Endothelial cell of umbilical vein (primary cell): Measurements from ENCODE around the gene LRRC59. TPM values are rescaled to one million over a fixed set of nuclear protein-coding genes. Genes with fewer than 3 reads are reported as not detected.

Source experiments
- BruUV-seq: library from RNA; stranded (reverse); fragments of 400-500 nt; replicated peaks from 2 replicates; lab custom pipeline; 2021; lab: Mats Ljungman, UMichigan
- CTCF ChIA-PET: fragments of 300-600, 350-600 bp; sonication (Branson Sonifier 250); formaldehyde crosslinking; loops from one replicate; lab custom pipeline; 2021; ENCODE audit warnings: antibody characterized with exemption, inconsistent platforms; lab: Charles Lee
- POLR2A ChIA-PET: fragments of 300-600, 350-600 bp; sonication (Branson Sonifier 250); formaldehyde crosslinking; loops from one replicate; lab custom pipeline; 2021; ENCODE audit warnings: antibody characterized with exemption, inconsistent platforms; lab: Charles Lee
- DNase-seq: peaks from one replicate; pipeline ENCODE4 v3.0.0-alpha.2; 2011; ENCODE audit warnings: low read depth, low spot score
- FAIRE-seq: peaks from 2 replicates; lab custom pipeline; 2011; peaks lifted over from hg19 to GRCh38; lab: Jason Lieb, UNC
- H2AFZ ChIP-seq: 2 replicates; pipeline ENCODE4 v1.6.0; 2012; ENCODE audit warnings: low read depth, low read length, control low read depth, inconsistent platforms
- H3K27ac ChIP-seq: 2 replicates; pipeline ENCODE4 v1.5.1; 2011; ENCODE audit warnings: low read depth, mild to moderate bottlenecking, control low read depth, low read length, moderate library complexity; ENCODE audit not compliant: insufficient read depth
- H3K27me3 ChIP-seq, 2 experiments: 2 replicates each; pipeline versions ENCODE4 v1.6.0 to v1.6.1; 2011; ENCODE audit warnings: low read length in 2 of 2, mixed read lengths in 1 of 2; ENCODE audit not compliant: control insufficient read depth in 2 of 2, insufficient read depth in 2 of 2
- H3K36me3 ChIP-seq, 2 experiments: 2 replicates in 1 of 2; 3 replicates in 1 of 2; pipeline ENCODE4 v1.5.1; 2011; ENCODE audit warnings: low read length in 2 of 2, mild to moderate bottlenecking in 1 of 2, moderate library complexity in 1 of 2; ENCODE audit not compliant: control insufficient read depth in 2 of 2, insufficient read depth in 2 of 2; ENCODE audit errors: extremely low read depth in 1 of 2
- H3K4me1 ChIP-seq: 3 replicates; pipeline ENCODE4 v1.5.1; 2011; ENCODE audit warnings: mild to moderate bottlenecking, low read length; ENCODE audit not compliant: control insufficient read depth, insufficient read depth; ENCODE audit errors: extremely low read depth
- H3K4me2 ChIP-seq: 2 replicates; pipeline ENCODE4 v1.6.1; 2011; ENCODE audit warnings: low read length, control low read depth, mixed read lengths; ENCODE audit not compliant: insufficient read depth
- H3K4me3 ChIP-seq, 3 experiments: fragments of 200-600 bp in 1 of 3; sonication (generic), shearing (Covaris generic) in 1 of 3; replicated peaks in 1 of 3; 2 replicates each; pipeline ENCODE4 v1.5.1; 2011 to 2016; ENCODE audit warnings: control low read depth in 3 of 3, low read length in 3 of 3, mild to moderate bottlenecking in 2 of 3, inconsistent platforms in 1 of 3, low read depth in 1 of 3, moderate library complexity in 1 of 3; ENCODE audit not compliant: insufficient read depth in 1 of 3
- H3K79me2 ChIP-seq: 2 replicates; pipeline ENCODE4 v1.6.0; 2012; ENCODE audit warnings: low read length, inconsistent platforms; ENCODE audit not compliant: control insufficient read depth, insufficient read depth
- H3K9ac ChIP-seq: replicated peaks from 2 replicates; pipeline ENCODE3; 2011; ENCODE audit warnings: low read length, control low read depth; ENCODE audit not compliant: insufficient read depth; ENCODE audit errors: extremely low read depth
- H3K9me1 ChIP-seq: replicated peaks from 3 replicates; pipeline ENCODE4 v1.6.0; 2011; ENCODE audit warnings: mild to moderate bottlenecking, low read length; ENCODE audit not compliant: control insufficient read depth, insufficient read depth; ENCODE audit errors: extremely low read depth
- H3K9me3 ChIP-seq: replicated peaks from 2 replicates; pipeline ENCODE4 v1.5.1; 2012; ENCODE audit warnings: low read length, inconsistent platforms; ENCODE audit not compliant: control insufficient read depth, insufficient read depth
- H4K20me1 ChIP-seq: replicated peaks from 2 replicates; pipeline ENCODE3; 2011; ENCODE audit warnings: mild to moderate bottlenecking, low read length; ENCODE audit not compliant: control insufficient read depth, insufficient read depth; ENCODE audit errors: extremely low read depth
- EZH2 ChIP-seq: IDR thresholded peaks from 2 replicates; pipeline ENCODE4 v1.6.1; 2012; ENCODE audit warnings: borderline replicate concordance, low read depth, mild to moderate bottlenecking, moderate library complexity, low read length, inconsistent platforms; ENCODE audit not compliant: severe bottlenecking
- FOS ChIP-seq: IDR thresholded peaks from 2 replicates; pipeline ENCODE4 v1.6.1; 2011; ENCODE audit warnings: mild to moderate bottlenecking, low read length, moderate library complexity, borderline replicate concordance; ENCODE audit not compliant: insufficient read depth
- GATA2 ChIP-seq: IDR thresholded peaks from 2 replicates; pipeline ENCODE4 v1.7.0; 2011; ENCODE audit warnings: low read depth, mild to moderate bottlenecking, moderate library complexity, mixed read lengths, low read length; ENCODE audit not compliant: insufficient read length, insufficient read depth
- JUN ChIP-seq: IDR thresholded peaks from 2 replicates; pipeline ENCODE4 v1.6.1; 2011; ENCODE audit warnings: borderline replicate concordance, low read depth; ENCODE audit not compliant: insufficient read length, insufficient read depth
- MYC ChIP-seq: IDR thresholded peaks from one replicate; pipeline ENCODE4 v1.6.1; 2011; ENCODE audit warnings: mild to moderate bottlenecking, low read depth, low read length
- POLR2A ChIP-seq: IDR thresholded peaks from 2 replicates; pipeline ENCODE4 v1.6.1; 2012; ENCODE audit warnings: low read depth, mild to moderate bottlenecking, control low read depth, low read length
- POLR2AphosphoS5 ChIP-seq: IDR thresholded peaks from 2 replicates; pipeline ENCODE4 v1.6.1; 2012; ENCODE audit warnings: low read depth, mild to moderate bottlenecking, control low read depth, low read length, moderate library complexity; ENCODE audit not compliant: insufficient read depth
- dilution Hi-C: fragments of 300-500 bp; cut with MboI; formaldehyde crosslinking; loops from one replicate; pipeline ENCODE4 v1.15.0; 2019; ENCODE audit warnings: low sequenced_read_pairs; ENCODE audit not compliant: extremely low pct_ligation_motif_present
- intact Hi-C: fragments of 100-400 bp; cut with micrococcal nuclease; formaldehyde crosslinking; loops from one replicate; pipeline ENCODE4 v1.10.0; 2022
- polyA plus RNA-seq, 4 experiments: library from polyadenylated mRNA; depleted of rRNA in 3 of 4; stranded (reverse) in 3 of 4; unstranded in 1 of 4; fragments of >200 nt; gene quantifications; 2 replicates each; pipeline versions ENCODE4 v1.2.1 to v1.2.3, GENCODE V29; 2011 to 2012; ENCODE audit warnings: missing spikeins in 1 of 4
- total RNA-seq: library from RNA; stranded (reverse); gene quantifications from 2 replicates; pipeline ENCODE4 v1.2.3, GENCODE V29; 2021
- TF ChIP-seq, protein P1 (sequence below): IDR thresholded peaks from 2 replicates; pipeline ENCODE4 v1.6.1; 2011; ENCODE audit not compliant: insufficient read depth, insufficient read length
- TF ChIP-seq, protein P2 (sequence below), 2 donors: IDR thresholded peaks; 1 replicate in 1 of 2; 2 replicates in 1 of 2; pipeline ENCODE4 v1.5.1; 2011; ENCODE audit warnings: low read length in 2 of 2, mild to moderate bottlenecking in 2 of 2, moderate library complexity in 2 of 2, control low read depth in 1 of 2, inconsistent platforms in 1 of 2, low read depth in 1 of 2; ENCODE audit not compliant: insufficient read depth in 1 of 2; ENCODE audit errors: extremely low read depth in 1 of 2

The LRRC59 gene
- total and polyA plus RNA-seq, 2 donors (not counting 3 experiments of a cell fraction or from before 2014, with no cell fraction given), result 93.9 to 183 TPM

DNA sequence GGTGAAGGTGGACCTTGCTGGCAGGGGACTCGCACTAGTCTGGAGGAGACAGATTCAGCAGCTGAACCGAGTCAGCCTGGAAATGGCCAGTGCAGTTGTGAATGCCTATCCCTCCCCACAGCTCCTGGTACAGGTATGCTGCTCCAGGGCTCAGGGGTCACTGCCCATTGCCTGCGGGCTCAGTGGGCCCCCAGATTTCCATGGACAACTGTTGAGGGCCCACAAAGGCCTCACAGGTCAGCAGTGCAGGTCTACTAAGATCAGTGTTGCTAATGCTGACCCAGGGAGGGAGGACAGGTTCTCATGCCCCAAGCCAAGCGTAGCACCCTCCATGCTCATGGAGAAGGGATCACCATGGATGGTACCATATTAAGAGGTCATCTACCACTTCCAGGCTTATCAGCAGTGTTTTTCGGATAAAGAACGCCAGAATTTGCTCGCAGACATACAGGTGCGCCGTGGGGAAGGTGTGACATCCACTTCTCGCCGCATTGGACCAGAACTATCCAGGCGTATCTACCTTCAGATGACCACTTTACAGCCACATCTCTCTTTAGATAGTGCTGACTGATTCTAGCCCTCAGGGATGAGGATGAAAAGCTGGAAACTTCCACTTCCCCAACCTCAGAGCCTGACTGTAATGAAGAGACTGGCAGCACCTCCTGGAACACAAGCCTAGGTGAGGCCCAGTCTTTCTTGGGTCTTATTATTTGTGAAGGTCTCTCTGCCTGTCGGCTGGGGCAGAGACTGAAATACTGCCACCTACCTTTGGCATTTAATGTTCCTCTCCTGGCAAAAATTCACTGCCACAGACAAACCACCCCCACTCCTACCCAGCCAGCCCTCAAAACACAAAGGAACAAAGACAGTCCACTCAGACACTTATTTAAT, 16.7 kb downstream of the LRRC59 start:
- no TSS peak for BruUV-seq
- no peaks in the 10 kb centered on the region for H3K79me2 ChIP-seq
- H2AFZ ChIP-seq, result no peak overlapping the region
- TF ChIP-seq JUN (no peak), POLR2AphosphoS5 (peak; percentile 53)
- H3K27ac ChIP-seq, result no peak overlapping the region
- no peaks in the 10 kb centered on the region for H3K4me1 ChIP-seq
- POLR2A ChIA-PET, result no interaction called here
- peaks cover 2% of the 10 kb centered on the region for H4K20me1 ChIP-seq
- H3K9ac ChIP-seq, result no peak overlapping the region
- intact Hi-C loops, result no loop called here
- no peak overlapping the region for H3K4me3 ChIP-seq
- CTCF ChIA-PET, result interaction anchor here (1.0 to 1.2 kb wide), 3 partner anchors 10 to 19 kb away, joined by 3 to 7 read pairs (median 4); no protein-coding TSS in a partner anchor
- peaks cover 14 to 33% of the 10 kb centered on the region in 2 experiments for H3K36me3 ChIP-seq
- H3K9me3 ChIP-seq, result no peaks in the 10 kb centered on the region
- DNase-seq, result no peak
- no peaks in the 10 kb centered on the region for H3K9me1 ChIP-seq
- FAIRE-seq, result no peak
- no peak overlapping the region for H3K4me2 ChIP-seq
- H3K27me3 ChIP-seq, result no peaks in the 10 kb centered on the region
- dilution Hi-C loops, result no loop called here

DNA sequence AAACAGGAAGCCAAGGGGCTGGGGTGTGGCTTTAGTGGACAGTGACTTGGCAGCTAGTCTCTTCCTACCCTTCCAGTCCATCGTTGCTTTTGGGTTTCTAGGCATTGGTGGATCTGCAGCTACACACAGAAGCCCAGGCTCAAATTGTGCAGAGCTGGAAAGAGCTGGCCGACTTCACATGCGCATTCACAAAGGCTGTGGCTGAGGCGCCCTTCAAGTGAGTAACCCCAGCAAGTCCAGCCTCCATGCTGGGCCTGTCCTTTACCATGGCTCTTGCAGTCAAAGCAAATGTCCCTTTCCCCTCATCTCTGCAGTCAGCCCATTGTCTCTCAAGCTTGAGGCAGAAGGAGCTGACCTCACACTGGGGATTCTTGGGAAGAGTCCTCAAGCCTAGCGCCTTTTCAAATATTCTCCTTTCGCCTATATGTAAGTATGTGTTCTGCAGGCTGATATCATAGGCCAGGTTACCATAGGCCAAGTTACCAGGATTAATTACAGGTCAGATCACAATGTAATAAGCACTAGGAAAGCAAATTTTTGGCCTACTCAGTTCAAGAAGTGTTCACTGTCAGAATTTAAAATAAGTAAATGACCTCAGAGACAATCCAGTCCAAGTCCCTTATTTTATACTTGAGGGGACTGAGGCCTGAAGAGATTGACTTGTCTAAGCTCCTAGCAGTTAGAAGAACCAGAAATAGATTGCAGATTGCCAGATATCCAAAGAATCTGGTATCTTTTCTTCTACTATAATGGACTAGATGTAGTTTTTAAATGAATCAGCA, 17.8 kb downstream of the LRRC59 start:
- H3K4me1 ChIP-seq, result no peaks in the 10 kb centered on the region
- FAIRE-seq (no peak), DNase-seq (no peak)
- TF ChIP-seq POLR2A (no peak), GATA2 (no peak), JUN (no peak), MYC (no peak), EZH2 (no peak), POLR2AphosphoS5 (no peak), FOS (no peak)
- TF ChIP-seq, protein P1, sequence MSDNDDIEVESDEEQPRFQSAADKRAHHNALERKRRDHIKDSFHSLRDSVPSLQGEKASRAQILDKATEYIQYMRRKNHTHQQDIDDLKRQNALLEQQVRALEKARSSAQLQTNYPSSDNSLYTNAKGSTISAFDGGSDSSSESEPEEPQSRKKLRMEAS, result no peak
- TF ChIP-seq, protein P2, sequence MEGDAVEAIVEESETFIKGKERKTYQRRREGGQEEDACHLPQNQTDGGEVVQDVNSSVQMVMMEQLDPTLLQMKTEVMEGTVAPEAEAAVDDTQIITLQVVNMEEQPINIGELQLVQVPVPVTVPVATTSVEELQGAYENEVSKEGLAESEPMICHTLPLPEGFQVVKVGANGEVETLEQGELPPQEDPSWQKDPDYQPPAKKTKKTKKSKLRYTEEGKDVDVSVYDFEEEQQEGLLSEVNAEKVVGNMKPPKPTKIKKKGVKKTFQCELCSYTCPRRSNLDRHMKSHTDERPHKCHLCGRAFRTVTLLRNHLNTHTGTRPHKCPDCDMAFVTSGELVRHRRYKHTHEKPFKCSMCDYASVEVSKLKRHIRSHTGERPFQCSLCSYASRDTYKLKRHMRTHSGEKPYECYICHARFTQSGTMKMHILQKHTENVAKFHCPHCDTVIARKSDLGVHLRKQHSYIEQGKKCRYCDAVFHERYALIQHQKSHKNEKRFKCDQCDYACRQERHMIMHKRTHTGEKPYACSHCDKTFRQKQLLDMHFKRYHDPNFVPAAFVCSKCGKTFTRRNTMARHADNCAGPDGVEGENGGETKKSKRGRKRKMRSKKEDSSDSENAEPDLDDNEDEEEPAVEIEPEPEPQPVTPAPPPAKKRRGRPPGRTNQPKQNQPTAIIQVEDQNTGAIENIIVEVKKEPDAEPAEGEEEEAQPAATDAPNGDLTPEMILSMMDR (IDR thresholded peaks at IDR 0.05; ENCODE audit: extremely low read depth in 1 of 2, insufficient read depth in 1 of 2, low read depth in 1 of 2, low read length in 2 of 2), result no peak
- no peaks in the 10 kb centered on the region for H3K27me3 ChIP-seq
- H3K27ac ChIP-seq, result no peak overlapping the region
- H2AFZ ChIP-seq, result no peak overlapping the region
- dilution Hi-C loops, result no loop called here
- POLR2A ChIA-PET, result no interaction called here
- H3K79me2 ChIP-seq, result no peaks in the 10 kb centered on the region
- H4K20me1 ChIP-seq, result no peaks in the 10 kb centered on the region
- no peak overlapping the region for H3K4me3 ChIP-seq
- no peak overlapping the region for H3K9ac ChIP-seq
- H3K9me1 ChIP-seq, result no peaks in the 10 kb centered on the region
- H3K36me3 ChIP-seq, result peaks cover 9 to 23% of the 10 kb centered on the region in 2 experiments
- H3K4me2 ChIP-seq, result no peak overlapping the region
- intact Hi-C loops, result no loop called here
- CTCF ChIA-PET, result interaction anchor here (1.1 kb wide), 1 partner anchor 14 kb away, joined by 3 read pairs; no protein-coding TSS in a partner anchor
- BruUV-seq, result no TSS peak
- no peaks in the 10 kb centered on the region for H3K9me3 ChIP-seq
